Activated T-cell treated with anti-CD3 and anti-CD28 coated beads, Interleukin-2, amount 50 U/mL, for 4 hours (primary cell): ENCODE data around the gene FAT2. TPM values are rescaled to one million over a fixed set of nuclear protein-coding genes. Genes with fewer than 3 reads are reported as not detected.

ENCODE experiments used
- total RNA-seq, 3 donors: library from RNA; stranded (reverse); gene quantifications; one replicate each; pipeline ENCODE4 v1.2.1, GENCODE V29; 2021

The FAT2 gene
- total RNA-seq, 3 donors from 2014 or later: not detected

Other genes with a start within 250 kb of the FAT2 start
- not detected for gene SLC36A2, start 243.8 kb downstream of the FAT2 start, total RNA-seq
- 1 to 10 TPM; 6.8 to 8.2 (median 6.8) TPM for gene SLC36A1, start 143.7 kb downstream of the FAT2 start, total RNA-seq
- 1 to 10 TPM; 2.0 to 2.6 (median 2.3) TPM for gene SPARC, start 95.6 kb upstream of the FAT2 start, total RNA-seq
- gene ATOX1, start 167.3 kb upstream of the FAT2 start, total RNA-seq: 10 to 100 TPM; 89.0 to 94.3 (median 91.7) TPM
- gene G3BP1, start 180.6 kb upstream of the FAT2 start, total RNA-seq: 100 to 1,000 TPM; 532 to 555 (median 540) TPM